CD4-positive, alpha-beta T cell (primary cell): ENCODE results near the gene FKBP15. TPM values are rescaled to one million over a fixed set of nuclear protein-coding genes. Genes with fewer than 3 reads are reported as not detected.

Experiments
- ATAC-seq: fragments of 200-7000 bp; cut with Tn5 transposase; one replicate; pipeline ENCODE4 v1.10.0; 2022; ENCODE audit warnings: mild to moderate bottlenecking; ENCODE audit not compliant: poor library complexity
- CTCF ChIA-PET: fragments of 350-600 bp; sonication (Branson Sonifier 250); formaldehyde crosslinking; loops from one replicate; lab custom pipeline; 2021; ENCODE audit warnings: antibody characterized with exemption, inconsistent platforms; lab: Charles Lee
- POLR2A ChIA-PET: fragments of 350-600 bp; sonication (Branson Sonifier 250); formaldehyde crosslinking; loops from one replicate; lab custom pipeline; 2021; ENCODE audit warnings: antibody characterized with exemption, inconsistent platforms; lab: Charles Lee
- DNase-seq, 14 experiments: peaks; one replicate each; pipeline ENCODE4 v3.0.0-alpha.2; 2013 to 2020; ENCODE audit warnings: mixed read lengths in 2 of 14
- H3K27ac ChIP-seq, 2 donors: one replicate each; pipeline versions ENCODE4 v1.5.1 to v1.7.0; 2013; ENCODE audit warnings: low read length in 2 of 2, low read depth in 1 of 2, mild to moderate bottlenecking in 1 of 2
- H3K27me3 ChIP-seq, 2 experiments: 1 replicate in 1 of 2; 2 replicates in 1 of 2; pipeline versions ENCODE4 v1.6.1 to v1.7.0; 2013; ENCODE audit warnings: low read length in 2 of 2, control low read depth in 1 of 2, mild to moderate bottlenecking in 1 of 2, moderate library complexity in 1 of 2; ENCODE audit not compliant: insufficient read depth in 2 of 2, control insufficient read depth in 1 of 2
- H3K36me3 ChIP-seq: one replicate; pipeline ENCODE4 v1.6.1; 2013; ENCODE audit warnings: low read length, control low read depth; ENCODE audit not compliant: insufficient read depth
- H3K4me1 ChIP-seq: one replicate; pipeline ENCODE4 v1.6.1; 2013; ENCODE audit warnings: low read length, control low read depth; ENCODE audit not compliant: insufficient read depth
- H3K4me3 ChIP-seq: one replicate; pipeline ENCODE4 v1.5.1; 2013; ENCODE audit warnings: mild to moderate bottlenecking, low read length, moderate library complexity
- H3K9me3 ChIP-seq, 2 experiments: 1 replicate in 1 of 2; 2 replicates in 1 of 2; pipeline versions ENCODE4 v1.6.1 to v1.7.0; 2013; ENCODE audit warnings: low read length in 2 of 2, mild to moderate bottlenecking in 2 of 2, control low read depth in 1 of 2, moderate library complexity in 1 of 2; ENCODE audit not compliant: control insufficient read depth in 1 of 2, insufficient read depth in 1 of 2
- H3K27ac Mint-ChIP-seq: one replicate; pipeline ENCODE4 v1.8.0; 2020; ENCODE audit warnings: mixed read lengths
- H3K27me3 Mint-ChIP-seq: one replicate; pipeline ENCODE4 v1.8.0; 2021; ENCODE audit warnings: mixed read lengths
- H3K36me3 Mint-ChIP-seq: one replicate; pipeline ENCODE4 v1.8.0; 2021; ENCODE audit warnings: low read depth, mixed read lengths
- H3K4me1 Mint-ChIP-seq: one replicate; pipeline ENCODE4 v1.8.0; 2021; ENCODE audit warnings: low read depth, mixed read lengths
- H3K4me3 Mint-ChIP-seq: one replicate; pipeline ENCODE4 v1.8.0; 2020; ENCODE audit warnings: mild to moderate bottlenecking, mixed read lengths
- H3K9me3 Mint-ChIP-seq: one replicate; pipeline ENCODE4 v1.8.0; 2020; ENCODE audit warnings: mixed read lengths
- CTCF ChIP-seq: fragments of 200-600 bp; IDR thresholded peaks from one replicate; pipeline ENCODE4 v1.8.0; 2022; ENCODE audit warnings: antibody characterized with exemption, mild to moderate bottlenecking
- intact Hi-C, 2 experiments: fragments of 100-400 bp; cut with DNase I in 1 of 2; cut with micrococcal nuclease in 1 of 2; formaldehyde crosslinking; loops; one replicate each; pipeline versions ENCODE4 v1.15.1 to v1.9.0; 2023 to 2025; cut with DNase I, micrococcal nuclease
- total RNA-seq, 174 experiments: library from RNA in 2 of 174; stranded (reverse) in 2 of 174; gene quantifications; one replicate each; pipeline ENCODE4 v1.2.3 and lab custom pipeline; 2021 to 2026

FKBP15 gene
- total RNA-seq, 2 experiments from 2014 or later: 11.9 to 14.2 TPM

GRCh38 chr9:113246928-113247327 is 25.9 kb upstream of the FKBP15 start:
- CTCF ChIA-PET: no interaction called here

GRCh38 chr9:113245894-113246293 is 24.8 kb upstream of the FKBP15 start:
- Mint-ChIP-seq H3K4me3 (no peak overlapping the region), H3K27me3 (no peaks in the 10 kb centered on the region), H3K9me3 (no peaks in the 10 kb centered on the region), H3K27ac (no peak overlapping the region), H3K36me3 (peaks cover 6% of the 10 kb centered on the region), H3K4me1 (no peaks in the 10 kb centered on the region)
- Histone ChIP-seq H3K4me1 (no peaks in the 10 kb centered on the region), H3K4me3 (no peak overlapping the region), H3K9me3 (no peaks in the 10 kb centered on the region), H3K27me3 (no peaks in the 10 kb centered on the region), H3K36me3 (no peaks in the 10 kb centered on the region), H3K27ac (no peak overlapping the region)
- ATAC-seq: no peak
- TF ChIP-seq CTCF: no peak
- ChIA-PET CTCF (no interaction called here), POLR2A (no interaction called here)
- intact Hi-C loops: no loop called here
- DNase-seq: no peak

More at GRCh38 chr9:113246928-113247327, 25.9 kb upstream of the FKBP15 start:
- POLR2A ChIA-PET: no interaction called here
- Mint-ChIP-seq H3K4me3 (no peak overlapping the region), H3K27ac (no peak overlapping the region), H3K27me3 (no peaks in the 10 kb centered on the region), H3K4me1 (no peaks in the 10 kb centered on the region), H3K9me3 (no peaks in the 10 kb centered on the region), H3K36me3 (peaks cover 6% of the 10 kb centered on the region)
- no peak for TF ChIP-seq CTCF
- intact Hi-C loops: no loop called here
- H3K4me1 ChIP-seq: no peaks in the 10 kb centered on the region
- DNase-seq (no peak), ATAC-seq (no peak)
- no peaks in the 10 kb centered on the region for H3K36me3 ChIP-seq
- H3K4me3 ChIP-seq: no peak overlapping the region
- H3K27me3 ChIP-seq: no peaks in the 10 kb centered on the region
- H3K9me3 ChIP-seq: no peaks in the 10 kb centered on the region
- no peak overlapping the region for H3K27ac ChIP-seq

- no peak overlapping the region for H3K4me3 Mint-ChIP-seq
- no peaks in the 10 kb centered on the region for H3K9me3 Mint-ChIP-seq
- H3K4me1 Mint-ChIP-seq: no peaks in the 10 kb centered on the region
- H3K36me3 ChIP-seq: no peaks in the 10 kb centered on the region
- no peak overlapping the region for H3K4me3 ChIP-seq
- intact Hi-C loops: no loop called here
- DNase-seq: no peak
- ChIA-PET CTCF (no interaction called here), POLR2A (no interaction called here)
- no peaks in the 10 kb centered on the region for H3K27me3 Mint-ChIP-seq
- no peaks in the 10 kb centered on the region for H3K9me3 ChIP-seq
- ATAC-seq: no peak
- H3K27ac Mint-ChIP-seq: no peak overlapping the region
- TF ChIP-seq CTCF: no peak
- no peaks in the 10 kb centered on the region for H3K4me1 ChIP-seq
- peaks cover 6% of the 10 kb centered on the region for H3K36me3 Mint-ChIP-seq
- no peak overlapping the region for H3K27ac ChIP-seq
- H3K27me3 ChIP-seq: no peaks in the 10 kb centered on the region
Measured at GRCh38 chr9:113244556-113244955, 23.5 kb upstream of the FKBP15 start.
